ENCODE results near the gene LMF1. TPM values are rescaled to one million over a fixed set of nuclear protein-coding genes. Genes with fewer than 3 reads are reported as not detected.

The LMF1 gene
- total RNA-seq, 1 experiment from 2014 or later, result 13.5 TPM

DNA sequence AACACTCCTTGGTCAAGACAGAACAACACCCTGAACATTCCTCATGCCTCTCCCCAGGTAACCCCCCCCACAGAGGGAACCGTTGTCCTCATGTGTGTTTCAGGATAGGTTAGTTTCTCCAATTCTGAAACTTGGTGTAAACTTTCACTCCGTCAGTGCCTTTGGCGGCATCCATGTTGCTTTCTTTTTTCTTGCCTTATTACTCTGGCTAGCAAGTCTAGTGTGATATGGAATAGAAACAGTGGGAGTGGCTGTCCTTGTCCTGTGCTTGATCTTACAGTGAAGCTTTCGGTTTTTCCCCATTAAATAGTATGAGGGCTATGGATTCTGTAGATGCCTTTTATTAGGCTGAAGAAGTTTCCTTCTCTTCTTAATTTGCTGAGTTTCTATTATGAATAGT lies 134.6 kb downstream of the LMF1 start:
- Histone ChIP-seq H3K9me3 (ENCODE audit: low read length) (no peaks in the 10 kb centered on the region), H3K9me2 (replicated peaks; ENCODE audit: low read length) (no peaks in the 10 kb centered on the region), H3K27me3 (ENCODE audit: low read length) (no peaks in the 10 kb centered on the region), H3K79me2 (ENCODE audit: low read length) (no peaks in the 10 kb centered on the region), H3F3A (ENCODE audit: low read length, unreplicated experiment) (no peaks in the 10 kb centered on the region), H3K9ac (ENCODE audit: low read length) (no peak overlapping the region), H3K36me3 (ENCODE audit: low read depth, low read length) (no peaks in the 10 kb centered on the region), H3K4me2 (ENCODE audit: low read length) (no peak overlapping the region), H2AFZ (ENCODE audit: low read length) (no peak overlapping the region), H3K4me3 (ENCODE audit: low read length) (no peak overlapping the region), H4K20me1 (ENCODE audit: low read length) (no peaks in the 10 kb centered on the region), H3K27ac (ENCODE audit: low read length) (no peak overlapping the region), H3K4me1 (ENCODE audit: insufficient read depth, low read length) (no peaks in the 10 kb centered on the region)
- DNase-seq (no peak), ATAC-seq (no peak)
- ChIA-PET POLR2A (ENCODE audit: unreplicated experiment) (no interaction called here), CTCF (no interaction called here)
- TF ChIP-seq EZH2phosphoT487 (IDR thresholded peaks at IDR 0.05; ENCODE audit: borderline replicate concordance, low read length), result no peak
- TF ChIP-seq EZH2 (IDR thresholded peaks at IDR 0.05; ENCODE audit: low read length, unreplicated experiment), result no peak
- TF ChIP-seq, protein P1, sequence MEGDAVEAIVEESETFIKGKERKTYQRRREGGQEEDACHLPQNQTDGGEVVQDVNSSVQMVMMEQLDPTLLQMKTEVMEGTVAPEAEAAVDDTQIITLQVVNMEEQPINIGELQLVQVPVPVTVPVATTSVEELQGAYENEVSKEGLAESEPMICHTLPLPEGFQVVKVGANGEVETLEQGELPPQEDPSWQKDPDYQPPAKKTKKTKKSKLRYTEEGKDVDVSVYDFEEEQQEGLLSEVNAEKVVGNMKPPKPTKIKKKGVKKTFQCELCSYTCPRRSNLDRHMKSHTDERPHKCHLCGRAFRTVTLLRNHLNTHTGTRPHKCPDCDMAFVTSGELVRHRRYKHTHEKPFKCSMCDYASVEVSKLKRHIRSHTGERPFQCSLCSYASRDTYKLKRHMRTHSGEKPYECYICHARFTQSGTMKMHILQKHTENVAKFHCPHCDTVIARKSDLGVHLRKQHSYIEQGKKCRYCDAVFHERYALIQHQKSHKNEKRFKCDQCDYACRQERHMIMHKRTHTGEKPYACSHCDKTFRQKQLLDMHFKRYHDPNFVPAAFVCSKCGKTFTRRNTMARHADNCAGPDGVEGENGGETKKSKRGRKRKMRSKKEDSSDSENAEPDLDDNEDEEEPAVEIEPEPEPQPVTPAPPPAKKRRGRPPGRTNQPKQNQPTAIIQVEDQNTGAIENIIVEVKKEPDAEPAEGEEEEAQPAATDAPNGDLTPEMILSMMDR (conservative IDR thresholded peaks at IDR 0.05; ENCODE audit: low read depth, low read length), result no peak
- intact Hi-C loops (cut with micrococcal nuclease), result no loop called here
- BruUV-seq (replicated peaks), result no TSS peak

DNA sequence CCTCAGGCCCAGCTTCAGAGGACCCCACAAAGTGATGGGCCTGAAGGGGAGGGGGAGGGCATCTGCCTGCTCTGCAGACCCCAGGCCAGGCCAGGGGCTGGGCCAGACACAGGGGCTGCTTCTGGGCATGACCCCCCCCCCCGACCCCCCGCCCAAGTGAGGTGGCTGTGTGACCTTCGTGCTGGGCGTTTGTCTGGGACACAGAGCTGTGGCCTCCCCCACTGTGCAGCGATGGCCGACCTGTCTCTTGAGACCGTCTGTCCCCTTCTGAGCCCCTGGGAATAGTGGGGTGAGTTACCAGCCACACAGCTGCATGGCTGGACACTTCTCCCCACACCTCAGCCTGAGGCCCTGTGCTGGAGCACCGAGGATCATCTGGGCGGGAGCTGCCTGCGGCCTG lies 135.4 kb downstream of the LMF1 start:
- no peaks in the 10 kb centered on the region for H4K20me1 ChIP-seq (ENCODE audit: low read length)
- intact Hi-C loops (cut with micrococcal nuclease), result no loop called here
- H3K27ac ChIP-seq (ENCODE audit: low read length), result no peak overlapping the region
- H3K4me2 ChIP-seq (ENCODE audit: low read length), result no peak overlapping the region
- ATAC-seq (no peak), DNase-seq (no peak)
- H3K79me2 ChIP-seq (ENCODE audit: low read length), result no peaks in the 10 kb centered on the region
- H3K4me3 ChIP-seq (ENCODE audit: low read length), result no peak overlapping the region
- no peak overlapping the region for H3K9ac ChIP-seq (ENCODE audit: low read length)
- no peaks in the 10 kb centered on the region for H3K4me1 ChIP-seq (ENCODE audit: insufficient read depth, low read length)
- CTCF ChIA-PET, result no interaction called here
- H3F3A ChIP-seq (ENCODE audit: low read length, unreplicated experiment), result no peaks in the 10 kb centered on the region
- no peaks in the 10 kb centered on the region for H3K9me2 ChIP-seq (replicated peaks; ENCODE audit: low read length)
- H3K9me3 ChIP-seq (ENCODE audit: low read length), result no peaks in the 10 kb centered on the region
- POLR2A ChIA-PET (ENCODE audit: unreplicated experiment), result interaction anchor here (0.6 kb wide), 1 partner anchor 475 kb away, joined by 4 read pairs; no protein-coding TSS in a partner anchor
- TF ChIP-seq EZH2 (IDR thresholded peaks at IDR 0.05; ENCODE audit: low read length, unreplicated experiment) (no peak), EZH2phosphoT487 (IDR thresholded peaks at IDR 0.05; ENCODE audit: borderline replicate concordance, low read length) (no peak)
- TF ChIP-seq, protein P1 (conservative IDR thresholded peaks at IDR 0.05; ENCODE audit: low read depth, low read length), result no peak
- no peaks in the 10 kb centered on the region for H3K27me3 ChIP-seq (ENCODE audit: low read length)
- H2AFZ ChIP-seq (ENCODE audit: low read length), result no peak overlapping the region
- H3K36me3 ChIP-seq (ENCODE audit: low read depth, low read length), result no peaks in the 10 kb centered on the region
- no TSS peak for BruUV-seq (replicated peaks)

DNA sequence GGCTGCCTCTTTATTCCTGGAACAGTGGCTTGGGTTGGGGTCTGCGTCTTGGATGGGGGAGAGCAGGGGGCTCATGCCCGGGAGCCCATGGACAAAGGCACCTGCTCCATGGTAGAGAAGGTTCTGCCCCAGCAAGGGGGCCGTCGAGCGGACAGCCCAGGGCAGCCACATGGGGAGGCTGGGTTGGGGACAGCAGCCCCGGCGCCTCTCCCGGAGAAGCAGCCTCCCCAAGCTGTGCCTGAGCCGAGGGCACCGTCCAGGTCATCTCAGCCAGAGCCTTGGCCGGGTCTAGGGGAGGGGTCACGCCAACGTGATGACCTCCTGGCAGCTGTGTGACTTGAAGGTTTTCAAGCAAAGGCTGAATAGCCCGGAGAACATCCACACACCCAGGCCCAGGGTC lies 137.4 kb downstream of the LMF1 start:
- intact Hi-C loops (cut with micrococcal nuclease), result no loop called here
- POLR2A ChIA-PET (ENCODE audit: unreplicated experiment), result no interaction called here
- no peak overlapping the region for H3K9ac ChIP-seq (ENCODE audit: low read length)
- no peak overlapping the region for H3K27ac ChIP-seq (ENCODE audit: low read length)
- H4K20me1 ChIP-seq (ENCODE audit: low read length), result no peaks in the 10 kb centered on the region
- no peaks in the 10 kb centered on the region for H3K27me3 ChIP-seq (ENCODE audit: low read length)
- no peak overlapping the region for H2AFZ ChIP-seq (ENCODE audit: low read length)
- H3K4me3 ChIP-seq (ENCODE audit: low read length), result no peak overlapping the region
- TF ChIP-seq EZH2 (IDR thresholded peaks at IDR 0.05; ENCODE audit: low read length, unreplicated experiment), result no peak
- no peak for TF ChIP-seq EZH2phosphoT487 (IDR thresholded peaks at IDR 0.05; ENCODE audit: borderline replicate concordance, low read length)
- TF ChIP-seq, protein P1 (conservative IDR thresholded peaks at IDR 0.05; ENCODE audit: low read depth, low read length), result no peak
- no peaks in the 10 kb centered on the region for H3F3A ChIP-seq (ENCODE audit: low read length, unreplicated experiment)
- CTCF ChIA-PET, result no interaction called here
- H3K9me2 ChIP-seq (replicated peaks; ENCODE audit: low read length), result no peaks in the 10 kb centered on the region
- no peak for DNase-seq
- no peaks in the 10 kb centered on the region for H3K4me1 ChIP-seq (ENCODE audit: insufficient read depth, low read length)
- H3K9me3 ChIP-seq (ENCODE audit: low read length), result no peaks in the 10 kb centered on the region
- no peak for ATAC-seq
- H3K79me2 ChIP-seq (ENCODE audit: low read length), result no peaks in the 10 kb centered on the region
- no peak overlapping the region for H3K4me2 ChIP-seq (ENCODE audit: low read length)
- no TSS peak for BruUV-seq (replicated peaks)
- H3K36me3 ChIP-seq (ENCODE audit: low read depth, low read length), result no peaks in the 10 kb centered on the region
